Fibroblast of the aortic adventitia (primary cell): ENCODE data around the gene COMMD2. TPM values are rescaled to one million over a fixed set of nuclear protein-coding genes. Genes with fewer than 3 reads are reported as not detected.

Experiments
- DNase-seq: peaks from one replicate; pipeline ENCODE4 v3.0.0-alpha.2; 2010; ENCODE audit warnings: low read depth
- H3K4me3 ChIP-seq: 2 replicates; pipeline ENCODE4 v1.5.1; 2011; ENCODE audit warnings: low read depth, mild to moderate bottlenecking, control low read depth, low read length, moderate library complexity
- CTCF ChIP-seq: IDR thresholded peaks from 2 replicates; pipeline ENCODE4 v1.5.1; 2011; ENCODE audit warnings: mild to moderate bottlenecking, low read length, control low read depth, inconsistent platforms; ENCODE audit not compliant: insufficient read depth
- total RNA-seq: library from RNA; depleted of rRNA; stranded (reverse); fragments of >200 nt; gene quantifications from 2 replicates; pipeline ENCODE4 v1.2.3, GENCODE V29; 2012; ENCODE audit warnings: low replicate concordance

Gene COMMD2
- total RNA-seq, 1 donor: 42.7 TPM

GRCh38 chr3:149713730-149714654, 38.3 kb downstream of the COMMD2 start:
- DNase-seq: no peak
- TF ChIP-seq CTCF: no peak
- no peak overlapping the region for H3K4me3 ChIP-seq

GRCh38 chr3:149706905-149707304, 45.4 kb downstream of the COMMD2 start:
- DNase-seq: peak; percentile 44
- H3K4me3 ChIP-seq: no peak overlapping the region
- no peak for TF ChIP-seq CTCF

- no peak for TF ChIP-seq CTCF
- H3K4me3 ChIP-seq: no peak overlapping the region
- DNase-seq: no peak
Observed at GRCh38 chr3:149705416-149705815, 46.9 kb downstream of the COMMD2 start.

GRCh38 chr3:149703466-149703865, 48.8 kb downstream of the COMMD2 start:
- DNase-seq: peak; percentile 73
- no peak for TF ChIP-seq CTCF
- H3K4me3 ChIP-seq: no peak overlapping the region

GRCh38 chr3:149702691-149703441, 49.4 kb downstream of the COMMD2 start:
- no peak overlapping the region for H3K4me3 ChIP-seq
- TF ChIP-seq CTCF: no peak
- DNase-seq: peak; percentile 84

- H3K4me3 ChIP-seq: no peak overlapping the region
- no peak for DNase-seq
- TF ChIP-seq CTCF: no peak
Observed at GRCh38 chr3:149701977-149702350, 50.3 kb downstream of the COMMD2 start.
